H1 (cell line): ENCODE results near the gene CD163. TPM values are rescaled to one million over a fixed set of nuclear protein-coding genes. Genes with fewer than 3 reads are reported as not detected.

ENCODE experiments used
- CTCF ChIA-PET: fragments of 300-600 bp; sonication (Branson Sonifier 250); formaldehyde crosslinking; loops from one replicate; lab custom pipeline; 2021; ENCODE audit not compliant: partially characterized antibody; lab: Charles Lee
- POLR2A ChIA-PET: fragments of 300-600 bp; sonication (Branson Sonifier 250); formaldehyde crosslinking; loops from one replicate; lab custom pipeline; 2021; ENCODE audit warnings: inconsistent platforms; ENCODE audit not compliant: partially characterized antibody; lab: Charles Lee
- DNase-seq, 2 experiments: peaks; one replicate each; pipeline versions ENCODE4 v3.0.0 to v3.0.0-alpha.2; 2010 to 2022; ENCODE audit warnings: low spot score in 2 of 2, low read depth in 1 of 2, mixed read lengths in 1 of 2
- FAIRE-seq: peaks from 2 replicates; lab custom pipeline; 2011; peaks lifted over from hg19 to GRCh38; lab: Jason Lieb, UNC
- H2AFZ ChIP-seq: 2 replicates; pipeline ENCODE4 v1.8.1; 2012; ENCODE audit warnings: low read length, inconsistent platforms
- H2AK5ac ChIP-seq: 2 replicates; pipeline ENCODE4 v1.6.1; 2013; ENCODE audit warnings: low read depth, low read length
- H2BK120ac ChIP-seq: replicated peaks from 2 replicates; pipeline ENCODE3; 2013; ENCODE audit warnings: low read depth, low read length, inconsistent platforms
- H2BK12ac ChIP-seq: 2 replicates; pipeline ENCODE4 v1.6.1; 2013; ENCODE audit warnings: low read depth, low read length
- H2BK15ac ChIP-seq: 2 replicates; pipeline ENCODE4 v1.6.1; 2013; ENCODE audit warnings: low read length
- H2BK20ac ChIP-seq: 2 replicates; pipeline ENCODE4 v1.6.1; 2013; ENCODE audit warnings: low read length
- H2BK5ac ChIP-seq: 2 replicates; pipeline ENCODE4 v1.6.1; 2013; ENCODE audit warnings: low read depth, low read length
- H3K14ac ChIP-seq: 2 replicates; pipeline ENCODE4 v1.6.1; 2013; ENCODE audit warnings: inconsistent platforms; ENCODE audit not compliant: insufficient read length
- H3K18ac ChIP-seq: 2 replicates; pipeline ENCODE4 v1.6.1; 2013; ENCODE audit warnings: low read length; ENCODE audit errors: extremely low read depth
- H3K23ac ChIP-seq: 2 replicates; pipeline ENCODE4 v1.6.1; 2013; ENCODE audit warnings: inconsistent platforms; ENCODE audit not compliant: insufficient read length
- H3K23me2 ChIP-seq: 2 replicates; pipeline ENCODE4 v1.6.1; 2013; ENCODE audit warnings: low read depth, low read length
- H3K27ac ChIP-seq: 2 replicates; pipeline ENCODE4 v1.6.1; 2011; ENCODE audit warnings: low read depth, low read length, inconsistent platforms
- H3K27me3 ChIP-seq, 4 experiments: replicated peaks in 1 of 4; 1 replicate in 1 of 4; 2 replicates in 3 of 4; pipeline versions ENCODE4 v1.6.1 to v1.8.1; 2011 to 2013; ENCODE audit warnings: low read length in 3 of 4, mild to moderate bottlenecking in 3 of 4, inconsistent platforms in 2 of 4, mixed read lengths in 2 of 4, moderate library complexity in 1 of 4; ENCODE audit not compliant: control insufficient read depth in 3 of 4, insufficient read depth in 3 of 4; ENCODE audit errors: extremely low read depth in 1 of 4
- H3K36me3 ChIP-seq, 4 experiments: 2 replicates each; pipeline versions ENCODE4 v1.6.1 to v1.8.1; 2011 to 2013; ENCODE audit warnings: mild to moderate bottlenecking in 4 of 4, low read length in 3 of 4, moderate library complexity in 2 of 4, control low read depth in 1 of 4, inconsistent platforms in 1 of 4; ENCODE audit not compliant: insufficient read depth in 4 of 4, control insufficient read depth in 2 of 4
- H3K4ac ChIP-seq: replicated peaks from 2 replicates; pipeline ENCODE3; 2013; ENCODE audit warnings: low read length, low read depth, mixed read lengths, inconsistent platforms; ENCODE audit not compliant: insufficient read length
- H3K4me1 ChIP-seq, 4 experiments: replicated peaks in 1 of 4; 1 replicate in 1 of 4; 2 replicates in 3 of 4; pipeline versions ENCODE4 v1.6.1 to v1.8.1; 2011 to 2013; ENCODE audit warnings: low read length in 3 of 4, inconsistent platforms in 2 of 4, mixed read lengths in 1 of 4; ENCODE audit not compliant: insufficient read depth in 4 of 4, control insufficient read depth in 3 of 4
- H3K4me2 ChIP-seq, 2 experiments: 2 replicates each; pipeline versions ENCODE4 v1.6.1 to v1.8.1; 2011 to 2013; ENCODE audit warnings: low read depth in 2 of 2, low read length in 2 of 2, control low read depth in 1 of 2, inconsistent platforms in 1 of 2, mild to moderate bottlenecking in 1 of 2; ENCODE audit not compliant: insufficient read depth in 1 of 2
- H3K4me3 ChIP-seq, 4 experiments: fragments of 200-600, 300-600 bp in 1 of 4; sonication (generic), shearing (Covaris generic), sonication (Bioruptor Twin) in 1 of 4; 2 replicates each; pipeline versions ENCODE4 v1.5.1 to v1.8.1; 2011 to 2016; ENCODE audit warnings: low read length in 4 of 4, low read depth in 3 of 4, control low read depth in 2 of 4, inconsistent platforms in 2 of 4, mild to moderate bottlenecking in 2 of 4, mixed read lengths in 1 of 4, moderate library complexity in 1 of 4; ENCODE audit not compliant: insufficient read depth in 2 of 4; ENCODE audit errors: extremely low read depth in 1 of 4
- H3K56ac ChIP-seq: replicated peaks from 2 replicates; pipeline ENCODE3; 2013; ENCODE audit warnings: low read depth, mild to moderate bottlenecking, mixed read lengths, low read length, inconsistent platforms; ENCODE audit not compliant: insufficient read length
- H3K79me1 ChIP-seq: 2 replicates; pipeline ENCODE4 v1.6.1; 2013; ENCODE audit warnings: low read depth, low read length, control low read depth
- H3K79me2 ChIP-seq, 2 experiments: 2 replicates each; pipeline versions ENCODE4 v1.6.1 to v1.8.1; 2012 to 2013; ENCODE audit warnings: low read length in 2 of 2, mild to moderate bottlenecking in 2 of 2, inconsistent platforms in 1 of 2; ENCODE audit not compliant: insufficient read depth in 2 of 2, control insufficient read depth in 1 of 2
- H3K9ac ChIP-seq, 4 experiments: replicated peaks in 1 of 4; 1 replicate in 1 of 4; 2 replicates in 3 of 4; pipeline versions ENCODE4 v1.6.1 to v1.8.1; 2011 to 2013; ENCODE audit warnings: low read depth in 3 of 4, low read length in 3 of 4, control low read depth in 2 of 4, mild to moderate bottlenecking in 2 of 4, moderate library complexity in 2 of 4, inconsistent platforms in 1 of 4; ENCODE audit errors: extremely low read depth in 1 of 4
- H3K9me3 ChIP-seq, 2 experiments: 2 replicates each; pipeline versions ENCODE4 v1.6.1 to v1.8.1; 2012 to 2013; ENCODE audit warnings: mild to moderate bottlenecking in 2 of 2, moderate library complexity in 2 of 2, control low read depth in 1 of 2, inconsistent platforms in 1 of 2, low read depth in 1 of 2, low read length in 1 of 2, mixed read lengths in 1 of 2; ENCODE audit not compliant: insufficient read depth in 2 of 2
- H4K20me1 ChIP-seq, 2 experiments: replicated peaks in 1 of 2; 2 replicates each; pipeline versions ENCODE3 to v1.8.1; 2011 to 2013; ENCODE audit warnings: inconsistent platforms in 2 of 2, low read length in 2 of 2, mild to moderate bottlenecking in 1 of 2; ENCODE audit not compliant: insufficient read depth in 2 of 2, control insufficient read depth in 1 of 2
- H4K5ac ChIP-seq: 2 replicates; pipeline ENCODE4 v1.6.1; 2013; ENCODE audit warnings: low read length, low read depth, mixed read lengths, inconsistent platforms; ENCODE audit not compliant: insufficient read length
- H4K8ac ChIP-seq: 2 replicates; pipeline ENCODE4 v1.8.0; 2013; ENCODE audit warnings: mild to moderate bottlenecking, moderate library complexity, low read length, inconsistent platforms; ENCODE audit not compliant: insufficient read depth; ENCODE audit errors: extremely low read depth
- H4K91ac ChIP-seq: replicated peaks from 2 replicates; pipeline ENCODE3; 2013; ENCODE audit warnings: low read length, mixed read lengths, inconsistent platforms; ENCODE audit not compliant: insufficient read length
- CREB1 ChIP-seq: IDR thresholded peaks from 2 replicates; pipeline ENCODE4 v1.6.1; 2012; ENCODE audit warnings: inconsistent platforms
- CTCF ChIP-seq, 3 experiments: IDR thresholded peaks; 1 replicate in 2 of 3; 2 replicates in 1 of 3; pipeline versions ENCODE4 v1.5.1 to v1.6.1; 2011; ENCODE audit warnings: low read length in 3 of 3, mild to moderate bottlenecking in 3 of 3, inconsistent platforms in 2 of 3, low read depth in 1 of 3, moderate library complexity in 1 of 3; ENCODE audit not compliant: insufficient read depth in 1 of 3; ENCODE audit errors: control extremely low read depth in 1 of 3
- GABPA ChIP-seq: IDR thresholded peaks from 2 replicates; pipeline ENCODE4 v1.6.1; 2011; ENCODE audit warnings: mild to moderate bottlenecking, low read length, moderate library complexity, borderline replicate concordance; ENCODE audit not compliant: insufficient read depth
- GTF2F1 ChIP-seq: IDR thresholded peaks from 2 replicates; pipeline ENCODE4 v1.6.1; 2012; ENCODE audit warnings: low read depth, low read length, improper control_type of control experiment, borderline replicate concordance
- TBP ChIP-seq: IDR thresholded peaks from 2 replicates; pipeline ENCODE4 v1.6.1; 2011; ENCODE audit warnings: low read depth, low read length, improper control_type of control experiment
- WGBS, 2 experiments: shearing (Covaris generic) in 1 of 2; methylation state at CpG; one replicate each; pipeline versions ENCODE4 v1.1.6 to v1.1.7; 2013 to 2015; ENCODE audit warnings: low lambda C conversion rate in 2 of 2, mixed read lengths in 2 of 2, inconsistent platforms in 1 of 2, low coverage in 1 of 2, missing lambda C conversion rate in 1 of 2; ENCODE audit not compliant: insufficient replicate concordance in 2 of 2, insufficient coverage in 1 of 2, insufficient read length in 1 of 2; ENCODE audit errors: extremely low coverage in 1 of 2, missing lambda C conversion rate in 1 of 2; 5-methylcytosine and 5-hydroxymethylcytosine counted together
- polyA plus RNA-seq, 7 experiments: library from polyadenylated mRNA; depleted of rRNA in 3 of 7; stranded (reverse) in 5 of 7; unstranded in 2 of 7; fragments of >200 nt in 5 of 7; fragments of 200-250 nt in 2 of 7; gene quantifications; 1 replicate in 5 of 7; 2 replicates in 1 of 7; 4 replicates in 1 of 7; pipeline versions ENCODE4 v1.2.1 to v1.2.3, GENCODE V29; 2011 to 2013; ENCODE audit warnings: missing spikeins in 2 of 7, mixed read lengths in 2 of 7
- total RNA-seq: library from RNA; stranded (reverse); fragmentation: NEBNext Ultra II Directional; extraction: Animal tissue kit (Norgen Biotek cat#: 25700); gene quantifications from 2 replicates; pipeline ENCODE4 v1.2.1, GENCODE V29; 2021

The CD163 gene
- total and polyA plus RNA-seq, 2 of the 8 experiments (the other 6 are each of a cell fraction or from before 2014, with no cell fraction given): 0.02 TPM; not detected in 1

- Histone ChIP-seq H2BK120ac (no peak overlapping the region), H4K91ac (no peak overlapping the region), H3K27me3 (no peaks in the 10 kb centered on the region), H3K23me2 (no peaks in the 10 kb centered on the region), H3K9me3 (0 out of 4 replicates have a peak, but pooled peaks cover 0 to 4% of the 10 kb centered on the region in 2 experiments), H3K4ac (no peak overlapping the region), H3K4me1 (no peaks in the 10 kb centered on the region), H3K18ac (no peak overlapping the region), H3K79me2 (no peaks in the 10 kb centered on the region), H3K36me3 (no peaks in the 10 kb centered on the region), H3K23ac (no peak overlapping the region), H3K4me2 (no peak overlapping the region), H2AFZ (no peak overlapping the region), H2BK15ac (no peak overlapping the region), H3K9ac (no peak overlapping the region), H2BK5ac (no peak overlapping the region), H2BK12ac (no peak overlapping the region), H3K79me1 (no peaks in the 10 kb centered on the region), H3K27ac (no peak overlapping the region), H2AK5ac (no peak overlapping the region), H4K8ac (no peak overlapping the region), H2BK20ac (no peak overlapping the region), H4K5ac (no peak overlapping the region), H4K20me1 (no peaks in the 10 kb centered on the region), H3K4me3 (no peak overlapping the region), H3K56ac (no peak overlapping the region), H3K14ac (no peak overlapping the region)
- DNase-seq (no peak), FAIRE-seq (no peak)
- ChIA-PET CTCF (no interaction called here), POLR2A (no interaction called here)
- TF ChIP-seq TBP (no peak), CREB1 (no peak), GABPA (no peak), CTCF (IDR thresholded peaks at IDR 0.05; ENCODE audit: control extremely low read depth in 1 of 3, insufficient read depth in 1 of 3, low read depth in 1 of 3, low read length in 3 of 3) (no peak), GTF2F1 (no peak)
- 61% methylated on average over 4 of the region's 4 CpGs; no CpG with 5 or more reads in 1 of the 2 experiments for WGBS, 2 experiments
Measured at GRCh38 chr12:7485095-7485494, 18.5 kb downstream of the CD163 start.
